Heart left ventricle (tissue), 16 donors: ENCODE measurements around the gene EGLN1. TPM values are rescaled to one million over a fixed set of nuclear protein-coding genes. Genes with fewer than 3 reads are reported as not detected.
"Not testable (repeated sequence)": the region's sequence is repeated elsewhere in the genome, so short reads cannot be mapped to it uniquely, and the experiment has no call there.

Experiments
- ATAC-seq, 4 donors: fragments of 200-7000 bp; cut with Tn5 transposase; one replicate each; pipeline ENCODE4 v1.9.1; 2020 to 2022; ENCODE audit warnings: moderate library complexity in 4 of 4, mild to moderate bottlenecking in 3 of 4, moderate number of reproducible peaks in 1 of 4
- DNase-seq, 5 donors: peaks; one replicate each; pipeline ENCODE4 v3.0.0-alpha.2; 2020
- H3K27ac ChIP-seq, 12 donors: fragments of 200-600 bp; sonication (generic) in 4 of 12; one replicate each; pipeline versions ENCODE4 v1.5.0 to v1.8.0; 2016 to 2022; ENCODE audit warnings: mild to moderate bottlenecking in 2 of 12
- H3K27me3 ChIP-seq, 9 donors: fragments of 200-600 bp; sonication (generic) in 2 of 9; one replicate each; pipeline versions ENCODE4 v1.5.1 to v1.8.0; 2016 to 2022; ENCODE audit warnings: mild to moderate bottlenecking in 3 of 9
- H3K36me3 ChIP-seq, 9 donors: fragments of 200-600 bp; sonication (generic) in 2 of 9; one replicate each; pipeline versions ENCODE4 v1.5.0 to v1.8.0; 2018 to 2022; ENCODE audit warnings: mild to moderate bottlenecking in 2 of 9
- H3K4me1 ChIP-seq, 12 donors: fragments of 200-600 bp; sonication (generic) in 4 of 12; one replicate each; pipeline versions ENCODE4 v1.5.0 to v1.8.0; 2016 to 2022; ENCODE audit warnings: mild to moderate bottlenecking in 3 of 12
- H3K4me3 ChIP-seq, 12 donors: fragments of 200-600 bp; sonication (generic) in 4 of 12; one replicate each; pipeline versions ENCODE4 v1.5.0 to v1.8.0; 2017 to 2022; ENCODE audit warnings: mild to moderate bottlenecking in 9 of 12, moderate library complexity in 4 of 12
- H3K9me3 ChIP-seq, 12 donors: fragments of 200-600 bp; sonication (generic) in 4 of 12; one replicate each; pipeline versions ENCODE4 v1.5.0 to v1.8.0; 2016 to 2022; ENCODE audit warnings: mild to moderate bottlenecking in 1 of 12
- CTCF ChIP-seq, 12 donors: fragments of 200-600 bp; sonication (generic) in 4 of 12; IDR thresholded peaks; one replicate each; pipeline versions ENCODE4 v1.5.0 to v1.8.0; 2018 to 2022; ENCODE audit warnings: antibody characterized with exemption in 12 of 12, mild to moderate bottlenecking in 5 of 12
- POLR2A ChIP-seq, 2 donors: fragments of 450-650 bp; IDR thresholded peaks; one replicate each; pipeline ENCODE4 v1.6.1; 2017; ENCODE audit warnings: antibody characterized with exemption in 2 of 2, mild to moderate bottlenecking in 2 of 2, moderate library complexity in 2 of 2
- WGBS, 4 donors: extraction: QIAGEN DNeasy Blood & Tissue Kit in 2 of 4; methylation state at CpG; one replicate each; pipeline versions ENCODE4 v1.1.5 to v1.1.7; 2013 to 2018; 5-methylcytosine and 5-hydroxymethylcytosine counted together
- intact Hi-C, 10 donors: fragments of 100-400 bp; cut with DNase I; formaldehyde crosslinking; loops; one replicate each; pipeline versions ENCODE4 v1.11.1 to v1.14.2; 2022
- long read RNA-seq, 3 donors: library from polyadenylated mRNA; unstranded; transcript quantifications; one replicate each; pipeline ENCODE4 v2.0.0, GENCODE V29; 2020 to 2021
- polyA plus RNA-seq, 2 donors: library from polyadenylated mRNA; stranded (reverse); fragments of 200-250 nt; gene quantifications; one replicate each; pipeline ENCODE4 v1.2.3, GENCODE V29; 2013
- total RNA-seq, 9 donors: library from RNA; depleted of rRNA in 2 of 9; stranded (reverse); fragments of >200 nt in 2 of 9; fragmentation: NEBNext Ultra II Directional in 3 of 9; extraction: Animal tissue kit (Norgen Biotek cat#: 25700) in 3 of 9; gene quantifications; one replicate each; pipeline versions ENCODE4 v1.1.0 to v1.2.4, GENCODE V29; 2016 to 2023
- donor health status: ischemic (EF 13 %, LVEDD 7.1; RV severe dilation, severe dysfunction).
- donor health status: healthy with polysubstance abuse.
- donor health status: DM: no; HTN: yes; CAD: no.
- donor health status: DM: no; HTN: no; CAD: no.
- donor health status: ischemic (EF 25% LVEDD 6.9; RV normal size, moderate dysfunction).
- donor health status: ischemic (EF 25% LVEDD 5.7; RV mildly dilated, moderate dysfunction).
- donor health status: healthy.
- donor health status: DM: yes; HTN: yes; CAD: no.
- donor health status: ischemic (EF 35%, LVEDD 5.7; RV mildly dilated, moderate dysfunction).
- donor health status: nonischemic (EF 11% LVEDD 7.7; RV severe dilation, severe dysfunction).
- donor health status: DM: yes; HTN: yes; CAD: no.
- donor health status: PGD.
- donor health status: ischemic (EF 29% LVEDD 5.4; RV normal size, mild dysfunction).
- donor health status: nonischemic (EF 23%, LVEDD 6.1; RV moderate dilation, normal function).

The EGLN1 gene
- 100 to 1,000 TPM in 1 of 9 donors, 10 to 100 TPM in 8; 51.6 to 122 (median 77.8) TPM for total RNA-seq
- polyA plus RNA-seq, result 10 to 100 TPM; 20.8 to 59.2 TPM
- long read RNA-seq, donor 1, full-length matches to known transcripts, result 227 of 249 reads
- long read RNA-seq, donor 1, partial matches to known transcripts, result 1 of 249 reads
- long read RNA-seq, donor 1, other reads (novel, unspliced or antisense), result 21 of 249 reads
- long read RNA-seq, donor 2, full-length matches to known transcripts, result 5 of 26 reads
- long read RNA-seq, donor 2, partial matches to known transcripts, result 1 of 26 reads
- long read RNA-seq, donor 2, other reads (novel, unspliced or antisense), result 20 of 26 reads
- long read RNA-seq, donor 3, full-length matches to known transcripts, result 203 of 223 reads
- long read RNA-seq, donor 3, partial matches to known transcripts, result 3 of 223 reads
- long read RNA-seq, donor 3, other reads (novel, unspliced or antisense), result 17 of 223 reads

- DNase-seq, result peak; percentile 90 to 94 (median 91)
- 0% methylated on average over 31 to 104 of the region's 104 CpGs for WGBS, 4 donors
- TF ChIP-seq CTCF (IDR thresholded peaks at IDR 0.05) (peak in 6 of 12 donors; percentile 16 to 51 (median 33)), POLR2A (IDR thresholded peaks at IDR 0.05) (peak in 1 of 2 donors; percentile 85)
- ATAC-seq, result peak; percentile 71 to 96 (median 88)
- Histone ChIP-seq H3K36me3 (peaks cover 0 to under 1% (median 0%) of the 10 kb centered on the region in 9 donors), H3K27me3 (no peaks in the 10 kb centered on the region), H3K9me3 (no peaks in the 10 kb centered on the region), H3K4me1 (peaks cover 0 to 55% (median 36%) of the 10 kb centered on the region in 12 donors), H3K27ac (peak within 1 kb of the TSS; percentile 89 to 100 (median 99)), H3K4me3 (peak within 1 kb of the TSS; percentile 76 to 97 (median 84))
- intact Hi-C loops, result loop anchor here in 9 of 10 donors (1.0 to 10.0 kb wide), 12 partner anchors 45 to 180 kb away; partner anchors contain the start of gene TSNAX (in 8 of the 9)
Measured at GRCh38 chr1:231421971-231422797, at the start of gene EGLN1. EGLN1 (minus strand) TSS chr1:231422287; CDS start chr1:231421888, 399 bp downstream.

GRCh38 chr1:231471500-231471899 lies 49.4 kb upstream of the EGLN1 start:
- intact Hi-C loops, H3K36me3 ChIP-seq, H3K9me3 ChIP-seq, DNase-seq, ATAC-seq, H3K4me3 ChIP-seq, H3K4me1 ChIP-seq, H3K27ac ChIP-seq: not testable (repeated sequence)
- H3K27me3 ChIP-seq, result peaks cover 0 to 12% (median 0%) of the 10 kb centered on the region in 9 donors
- 86 to 96% (median 88%) methylated on average over 3 to 5 of the region's 5 CpGs for WGBS, 4 donors

GRCh38 chr1:231471027-231471426 lies 48.9 kb upstream of the EGLN1 start:
- WGBS, 4 donors, result 90 to 95% (median 93%) methylated on average over 2 of the region's 3 CpGs
- intact Hi-C loops, H3K36me3 ChIP-seq, DNase-seq, H3K4me3 ChIP-seq, H3K9me3 ChIP-seq, H3K27ac ChIP-seq, ATAC-seq, H3K4me1 ChIP-seq: not testable (repeated sequence)
- peaks cover 0 to 17% (median 0%) of the 10 kb centered on the region in 9 donors for H3K27me3 ChIP-seq

GRCh38 chr1:231467986-231468385 lies 45.9 kb upstream of the EGLN1 start:
- DNase-seq (no peak), ATAC-seq (no peak)
- H3K27ac ChIP-seq, result no peak overlapping the region
- no peaks in the 10 kb centered on the region for H3K36me3 ChIP-seq
- intact Hi-C loops, result no loop called here
- H3K4me1 ChIP-seq, result peaks cover 0 to 3% (median 0%) of the 10 kb centered on the region in 12 donors
- peaks cover 0 to 36% (median 0%) of the 10 kb centered on the region in 9 donors for H3K27me3 ChIP-seq
- no peak overlapping the region for H3K4me3 ChIP-seq
- peaks cover 0 to 17% (median 0%) of the 10 kb centered on the region in 12 donors for H3K9me3 ChIP-seq
- TF ChIP-seq CTCF (IDR thresholded peaks at IDR 0.05), result no peak
- TF ChIP-seq POLR2A (IDR thresholded peaks at IDR 0.05), result no peak
- 79 to 90% (median 89%) methylated on average over 1 of the region's 1 CpG for WGBS, 4 donors
